NCI-H748 treated with DMSO at 0.1 percent for 48 hours (cell line): ENCODE data around the gene ALG10B.

ENCODE experiments used
- DNase-seq: peaks from one replicate; lab custom pipeline; 2025; lab: John Stamatoyannopoulos, UW

The ALG10B gene

DNA sequence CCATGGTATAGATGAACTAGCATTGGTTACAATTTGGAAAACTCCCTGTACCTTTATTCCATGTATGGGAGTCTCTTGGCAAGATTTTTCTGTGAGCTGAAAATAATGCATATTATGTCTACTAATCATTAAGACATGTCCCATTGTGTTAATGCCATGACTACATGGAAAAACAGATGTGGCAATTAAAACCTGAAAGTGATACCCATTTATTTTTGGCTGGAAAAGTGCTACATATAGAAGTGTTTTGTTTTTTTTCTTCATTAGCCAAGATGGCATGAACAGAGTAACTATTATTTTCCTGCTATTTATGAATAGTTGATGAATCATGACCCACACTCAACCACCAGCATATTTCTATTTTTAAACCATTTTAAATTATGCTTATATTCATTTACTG is 58.2 kb downstream of the ALG10B start:
- DNase-seq, result no peak
